ENCODE measurements around the gene HDAC7. TPM values are rescaled to one million over a fixed set of nuclear protein-coding genes. Genes with fewer than 3 reads are reported as not detected.

Gene HDAC7
- total and polyA plus RNA-seq, 2 of the 13 experiments (the other 11 are each of a cell fraction or from before 2014, with no cell fraction given): 4.6 to 10.8 TPM

GRCh38 chr12:47820631-47821345, 1.1 kb upstream of the HDAC7 start:
- BruUV-seq (replicated peaks): TSS peak; percentile 77
- Histone ChIP-seq H3K4me2 (ENCODE audit: low read depth, low read length) (peak overlapping the region; percentile 100), H3K9ac (ENCODE audit: insufficient read depth, low read depth, low read length) (peak overlapping the region; percentile 84), H3K9me3 (ENCODE audit: low read length) (no peaks in the 10 kb centered on the region), H2AFZ (ENCODE audit: low read length) (no peak overlapping the region), H3K27me3 (ENCODE audit: control insufficient read depth in 1 of 2, insufficient read depth in 2 of 2, low read length in 2 of 2) (peaks cover 0 to 34% of the 10 kb centered on the region in 2 experiments; a peak in 3 of 5 replicates), H3K27ac (ENCODE audit: extremely low read length, insufficient read depth, low read length) (peak overlapping the region; percentile 65), H3K4me1 (ENCODE audit: insufficient read depth, low read length) (peaks cover 49% of the 10 kb centered on the region), H4K20me1 (ENCODE audit: insufficient read depth, low read length) (peaks cover 4% of the 10 kb centered on the region; the same call in 1 of the 2 replicates), H3K4me3 (replicated peaks in 1 of 3; ENCODE audit: insufficient read depth in 1 of 3, low read depth in 2 of 3, low read length in 3 of 3) (peak overlapping the region; percentile 69 to 86 (median 78)), H3K36me3 (replicated peaks in 1 of 2; ENCODE audit: control insufficient read depth in 1 of 2, insufficient read depth in 2 of 2, low read length in 2 of 2) (no peaks in the 10 kb centered on the region), H3K79me2 (ENCODE audit: insufficient read depth, low read length) (no peaks in the 10 kb centered on the region)
- intact Hi-C loops (cut with micrococcal nuclease; ENCODE audit: unreplicated experiment): loop anchor here (1.0 kb wide), 1 partner anchor 17 kb away; no protein-coding TSS in a partner anchor
- CTCF ChIA-PET (ENCODE audit: low intra/inter-chr PET ratio, low total read pairs): interaction anchor here (1.1 kb wide), 1 partner anchor 17 kb away, joined by 3 read pairs; no protein-coding TSS in a partner anchor
- POLR2A ChIA-PET: interaction anchor here (0.6 to 2.9 kb wide), 11 partner anchors 8 to 115 kb away, joined by 3 to 11 read pairs (median 5); partner anchors contain the start of genes RPAP3 and SLC48A1
- no peak for FAIRE-seq
- DNase-seq (ENCODE audit: low spot score): peak; percentile 88
- peak; percentile 74 for ATAC-seq
- WGBS (ENCODE audit: low lambda C conversion rate): 3% methylated on average over 11 of the region's 17 CpGs
- in situ Hi-C loops (cut with HindIII; ENCODE audit: extremely low pct_ligation_motif_present, low pct_unique_long_range_greater_than_20kb): no loop called here
- TF ChIP-seq ARNTL (CRISPR knock-in tag; IDR thresholded peaks at IDR 0.05) (no peak), ZSCAN30 (CRISPR knock-in tag; IDR thresholded peaks at IDR 0.05) (no peak), ATF5 (CRISPR knock-in tag; IDR thresholded peaks at IDR 0.05; ENCODE audit: low read depth) (no peak), ZSCAN21 (CRISPR knock-in tag; IDR thresholded peaks at IDR 0.05; ENCODE audit: borderline replicate concordance) (no peak), ZFP62 (CRISPR knock-in tag; IDR thresholded peaks at IDR 0.05) (no peak), ZNF577 (CRISPR knock-in tag; IDR thresholded peaks at IDR 0.05; ENCODE audit: borderline replicate concordance, low read depth) (no peak), SRSF9 (IDR thresholded peaks at IDR 0.05; ENCODE audit: borderline replicate concordance, insufficient read depth, low read depth, low read length, poor library complexity, severe bottlenecking) (no peak), NPAS2 (CRISPR knock-in tag; IDR thresholded peaks at IDR 0.05; ENCODE audit: borderline replicate concordance) (no peak), SMC3 (IDR thresholded peaks at IDR 0.05; ENCODE audit: low read length) (peak; percentile 3; the same call in 1 of the 2 replicates), ZNF256 (CRISPR knock-in tag; conservative IDR thresholded peaks at IDR 0.05) (no peak), ZNF30 (CRISPR knock-in tag; IDR thresholded peaks at IDR 0.05) (no peak), MED13 (CRISPR knock-in tag; IDR thresholded peaks at IDR 0.05) (no peak), XRCC5 (optimal IDR thresholded peaks at IDR 0.05; ENCODE audit: low read length) (peak; percentile 36), ZKSCAN1 (IDR thresholded peaks at IDR 0.05; ENCODE audit: low read length) (no peak), CHD2 (IDR thresholded peaks at IDR 0.05; ENCODE audit: low read depth, low read length) (no peak), HDAC1 (CRISPR knock-in tag; IDR thresholded peaks at IDR 0.05) (0 out of 2 replicates have a peak, but pooled peaks have one; percentile 22), ZNF414 (CRISPR knock-in tag; IDR thresholded peaks at IDR 0.05) (no peak), NFE2L2 (IDR thresholded peaks at IDR 0.05; ENCODE audit: low read length) (no peak), ZIK1 (CRISPR knock-in tag; IDR thresholded peaks at IDR 0.05; ENCODE audit: borderline replicate concordance, low read depth) (no peak), U2AF1 (optimal IDR thresholded peaks at IDR 0.05; ENCODE audit: low read depth, low read length) (no peak)
- TF ChIP-seq, protein P1, sequence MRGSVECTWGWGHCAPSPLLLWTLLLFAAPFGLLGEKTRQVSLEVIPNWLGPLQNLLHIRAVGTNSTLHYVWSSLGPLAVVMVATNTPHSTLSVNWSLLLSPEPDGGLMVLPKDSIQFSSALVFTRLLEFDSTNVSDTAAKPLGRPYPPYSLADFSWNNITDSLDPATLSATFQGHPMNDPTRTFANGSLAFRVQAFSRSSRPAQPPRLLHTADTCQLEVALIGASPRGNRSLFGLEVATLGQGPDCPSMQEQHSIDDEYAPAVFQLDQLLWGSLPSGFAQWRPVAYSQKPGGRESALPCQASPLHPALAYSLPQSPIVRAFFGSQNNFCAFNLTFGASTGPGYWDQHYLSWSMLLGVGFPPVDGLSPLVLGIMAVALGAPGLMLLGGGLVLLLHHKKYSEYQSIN (CRISPR knock-in tag; IDR thresholded peaks at IDR 0.05; ENCODE audit: borderline replicate concordance): no peak
- TF ChIP-seq, protein P2, sequence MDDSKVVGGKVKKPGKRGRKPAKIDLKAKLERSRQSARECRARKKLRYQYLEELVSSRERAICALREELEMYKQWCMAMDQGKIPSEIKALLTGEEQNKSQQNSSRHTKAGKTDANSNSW (CRISPR knock-in tag; IDR thresholded peaks at IDR 0.05; ENCODE audit: borderline replicate concordance): no peak

All from HepG2 (cell line).